Fibroblast of mammary gland (primary cell): ENCODE results near the gene PDE4B.

Experiments
- DNase-seq: peaks from one replicate; pipeline ENCODE4 v3.0.0-alpha.2; 2010; ENCODE audit warnings: low read depth
- H3K4me3 ChIP-seq: 2 replicates; pipeline ENCODE4 v1.5.1; 2011; ENCODE audit warnings: low read depth, mild to moderate bottlenecking, low read length, moderate library complexity; ENCODE audit not compliant: control insufficient read depth
- CTCF ChIP-seq: conservative IDR thresholded peaks from 2 replicates; pipeline ENCODE4 v1.5.1; 2011; ENCODE audit warnings: low read depth, low read length, inconsistent platforms; ENCODE audit not compliant: control insufficient read depth, insufficient read depth

PDE4B gene

GRCh38 chr1:66370462-66370971 is 577.8 kb downstream of the PDE4B start:
- no peak overlapping the region for H3K4me3 ChIP-seq
- TF ChIP-seq CTCF: no peak
- no peak for DNase-seq

DNA sequence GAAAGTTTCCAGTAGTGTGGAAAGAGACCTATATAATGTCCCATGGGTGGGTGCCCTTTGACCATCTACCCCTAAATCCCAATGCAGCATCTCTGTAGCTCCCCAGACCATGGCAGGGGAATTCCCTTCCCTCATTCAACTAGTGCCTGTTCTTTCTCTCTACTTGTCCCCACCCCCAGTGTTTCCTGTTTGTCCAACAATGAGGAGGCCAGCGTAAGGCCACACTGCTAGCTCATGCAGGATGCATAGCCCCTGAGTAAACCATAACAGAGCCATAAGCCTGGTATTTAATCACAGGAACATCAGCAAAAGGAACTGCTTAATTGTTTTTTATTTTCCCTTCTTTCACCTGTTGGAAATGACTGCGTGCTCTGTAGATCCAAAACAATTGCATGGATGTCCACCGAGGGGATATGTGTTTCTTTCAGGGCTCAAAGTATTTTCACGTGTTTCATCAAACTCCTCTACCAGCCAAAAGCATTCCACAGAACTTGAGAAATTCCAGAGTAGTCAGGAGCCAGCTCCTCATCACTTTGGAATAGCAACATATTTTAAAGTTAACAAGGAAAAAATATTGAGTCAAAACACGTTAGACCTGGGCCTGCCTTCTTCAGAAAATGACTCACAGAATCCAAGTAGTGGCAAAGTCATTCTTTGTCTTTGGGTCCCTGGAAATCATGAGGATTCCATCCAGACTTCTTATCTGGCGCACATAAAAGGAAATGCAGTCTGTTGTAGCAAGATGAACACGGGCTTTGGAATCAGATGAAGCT is 578.7 kb downstream of the PDE4B start:
- TF ChIP-seq CTCF: no peak
- peak; percentile 68 for DNase-seq
- H3K4me3 ChIP-seq: no peak overlapping the region

GRCh38 chr1:66372522-66373101 is 579.9 kb downstream of the PDE4B start:
- no peak overlapping the region for H3K4me3 ChIP-seq
- no peak for TF ChIP-seq CTCF
- DNase-seq: no peak

- DNase-seq: no peak
- no peak for TF ChIP-seq CTCF
- no peak overlapping the region for H3K4me3 ChIP-seq
Observed at GRCh38 chr1:66373157-66373591, 580.5 kb downstream of the PDE4B start.

DNA sequence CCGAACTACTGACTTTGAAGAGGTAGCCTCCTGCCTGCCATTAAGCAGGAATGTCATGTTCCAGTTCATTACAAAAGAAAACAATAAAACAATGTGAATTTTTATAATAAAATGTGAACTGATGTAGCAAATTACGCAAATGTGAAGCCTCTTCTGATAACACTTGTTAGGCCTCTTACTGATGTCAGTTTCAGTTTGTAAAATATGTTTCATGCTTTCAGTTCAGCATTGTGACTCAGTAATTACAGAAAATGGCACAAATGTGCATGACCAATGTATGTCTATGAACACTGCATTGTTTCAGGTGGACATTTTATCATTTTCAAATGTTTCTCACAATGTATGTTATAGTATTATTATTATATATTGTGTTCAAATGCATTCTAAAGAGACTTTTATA is 581.5 kb downstream of the PDE4B start:
- DNase-seq: peak; percentile 28
- no peak overlapping the region for H3K4me3 ChIP-seq
- no peak for TF ChIP-seq CTCF

DNA sequence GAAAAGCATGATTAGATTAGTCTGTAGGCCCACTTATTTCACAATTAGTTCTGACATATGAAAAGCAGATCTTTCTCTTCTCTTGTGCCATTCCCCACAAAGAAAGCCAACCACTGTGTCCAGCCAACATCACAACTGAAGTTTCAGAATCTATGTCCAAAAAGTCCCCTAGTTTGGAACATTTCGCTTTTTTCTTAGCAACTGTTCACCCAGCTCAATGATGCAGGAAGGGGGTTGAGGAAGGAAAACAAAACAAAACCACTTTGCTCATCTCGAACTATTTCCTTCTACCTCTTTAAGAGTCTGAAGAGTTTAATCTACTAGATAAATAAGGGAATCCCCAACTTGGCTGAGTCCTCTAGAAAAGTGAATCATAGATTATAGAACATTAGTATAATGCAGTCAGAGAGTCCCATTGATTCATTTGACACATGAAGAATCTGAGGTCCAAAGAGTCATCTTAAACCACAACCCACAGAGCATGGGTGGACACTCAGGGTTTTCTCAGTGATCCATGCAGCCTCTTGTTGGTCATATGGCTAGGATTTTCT is 581.9 kb downstream of the PDE4B start:
- TF ChIP-seq CTCF: no peak
- DNase-seq: peak; percentile 95
- H3K4me3 ChIP-seq: no peak overlapping the region
